ENCODE data around the gene LRRC8D.

Gene LRRC8D

DNA sequence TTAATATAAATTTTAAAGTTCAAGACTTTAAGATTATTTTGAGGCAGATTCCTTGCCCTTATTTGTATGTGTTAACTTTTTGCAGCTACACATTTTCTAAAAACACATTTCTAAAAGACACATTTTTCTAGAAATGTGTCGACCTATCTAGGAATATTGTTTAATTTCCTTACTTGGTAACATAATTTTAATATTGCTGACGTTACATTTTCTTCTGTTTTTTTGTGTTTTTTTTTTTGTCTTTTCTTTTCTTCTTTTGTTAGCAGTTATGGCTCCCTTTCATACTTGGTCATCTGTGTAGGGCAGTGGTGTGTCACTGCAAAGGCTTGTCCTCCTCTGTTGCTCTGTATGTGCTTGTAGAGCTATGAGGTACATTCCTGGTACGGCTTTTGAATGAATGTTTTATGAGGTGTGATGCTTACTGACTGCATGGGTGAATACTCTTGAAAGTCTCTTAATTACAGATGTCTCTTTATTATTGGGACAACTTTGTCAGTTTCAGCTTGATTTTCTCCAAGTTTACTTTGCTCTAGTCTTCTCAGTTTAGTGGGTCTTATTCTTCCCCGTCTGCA, 30.1 kb downstream of the LRRC8D start:
- TF ChIP-seq CTCF (IDR thresholded peaks at IDR 0.05; ENCODE audit: low read depth, low read length), result no peak
- no peak overlapping the region for H3K4me3 ChIP-seq (replicated peaks in 1 of 2; ENCODE audit: low read depth in 2 of 2, low read length in 2 of 2)
- no peak for DNase-seq (ENCODE audit: low read depth in 2 of 2)

DNA sequence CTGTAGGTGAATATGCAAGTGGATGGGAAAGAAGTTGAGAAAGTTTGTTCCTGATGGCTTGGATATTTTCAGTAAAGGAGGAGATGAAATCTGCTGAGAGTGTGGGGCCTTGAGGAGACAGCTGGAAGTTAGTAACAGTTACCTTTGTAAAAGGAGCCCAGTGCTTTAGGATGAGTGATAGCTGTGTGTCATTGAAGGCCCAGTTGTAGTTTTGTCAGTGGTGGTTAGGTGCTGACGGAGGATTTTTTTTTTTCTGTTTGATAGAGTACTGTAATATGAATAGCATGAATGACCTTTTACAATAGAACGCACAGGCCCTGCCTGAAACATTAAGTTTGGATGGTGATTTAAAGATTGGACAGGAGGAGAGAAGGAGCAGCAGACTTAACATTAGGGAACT, 33.3 kb downstream of the LRRC8D start:
- no peak for TF ChIP-seq CTCF (IDR thresholded peaks at IDR 0.05; ENCODE audit: low read depth, low read length)
- DNase-seq (ENCODE audit: low read depth in 2 of 2), result no peak
- no peak overlapping the region for H3K4me3 ChIP-seq (replicated peaks in 1 of 2; ENCODE audit: low read depth in 2 of 2, low read length in 2 of 2)

- H3K4me3 ChIP-seq (replicated peaks in 1 of 2; ENCODE audit: low read depth in 2 of 2, low read length in 2 of 2), result peak overlapping the region in 1 of 2 donors; percentile 6
- peak; percentile 64 to 84 for DNase-seq (ENCODE audit: low read depth in 2 of 2)
- TF ChIP-seq CTCF (IDR thresholded peaks at IDR 0.05; ENCODE audit: low read depth, low read length), result no peak
These were observed 34.7 kb downstream of the LRRC8D start for GRCh38 chr1:89855413-89856123.

DNA sequence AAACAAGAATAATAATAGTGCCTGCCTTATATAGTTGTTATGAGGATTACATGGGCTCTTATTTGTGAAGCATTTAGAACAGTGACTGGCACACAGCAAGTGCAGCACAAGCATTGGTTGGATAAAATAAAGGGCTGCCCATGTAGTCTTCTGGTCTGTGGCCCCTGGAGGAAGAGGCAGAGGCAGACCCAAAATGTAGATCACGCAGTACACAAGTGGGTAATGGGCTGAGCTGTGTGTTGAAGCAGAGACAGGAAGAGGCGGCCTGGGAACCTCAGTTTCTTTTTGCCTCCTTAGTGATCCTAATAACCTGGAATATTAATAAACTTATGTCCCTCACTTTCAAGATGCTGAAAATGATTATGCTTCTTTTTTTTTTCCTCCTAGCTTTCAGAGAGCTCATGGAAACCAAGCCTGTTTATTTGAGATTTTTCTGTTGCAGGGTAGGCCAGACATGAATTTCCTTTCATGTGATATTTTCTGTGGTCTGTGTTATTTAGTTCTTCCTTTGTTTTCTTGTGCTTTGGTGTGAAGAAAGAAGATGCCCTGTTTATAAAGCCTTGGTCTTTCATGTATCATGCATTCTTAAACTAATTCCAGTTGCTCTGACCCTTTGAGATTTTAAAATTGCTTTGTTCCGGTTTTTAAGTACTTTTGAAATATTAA, 42.5 kb downstream of the LRRC8D start:
- DNase-seq (ENCODE audit: low read depth in 2 of 2), result no peak
- TF ChIP-seq CTCF (IDR thresholded peaks at IDR 0.05; ENCODE audit: low read depth, low read length), result no peak
- no peak overlapping the region for H3K4me3 ChIP-seq (replicated peaks in 1 of 2; ENCODE audit: low read depth in 2 of 2, low read length in 2 of 2)

DNA sequence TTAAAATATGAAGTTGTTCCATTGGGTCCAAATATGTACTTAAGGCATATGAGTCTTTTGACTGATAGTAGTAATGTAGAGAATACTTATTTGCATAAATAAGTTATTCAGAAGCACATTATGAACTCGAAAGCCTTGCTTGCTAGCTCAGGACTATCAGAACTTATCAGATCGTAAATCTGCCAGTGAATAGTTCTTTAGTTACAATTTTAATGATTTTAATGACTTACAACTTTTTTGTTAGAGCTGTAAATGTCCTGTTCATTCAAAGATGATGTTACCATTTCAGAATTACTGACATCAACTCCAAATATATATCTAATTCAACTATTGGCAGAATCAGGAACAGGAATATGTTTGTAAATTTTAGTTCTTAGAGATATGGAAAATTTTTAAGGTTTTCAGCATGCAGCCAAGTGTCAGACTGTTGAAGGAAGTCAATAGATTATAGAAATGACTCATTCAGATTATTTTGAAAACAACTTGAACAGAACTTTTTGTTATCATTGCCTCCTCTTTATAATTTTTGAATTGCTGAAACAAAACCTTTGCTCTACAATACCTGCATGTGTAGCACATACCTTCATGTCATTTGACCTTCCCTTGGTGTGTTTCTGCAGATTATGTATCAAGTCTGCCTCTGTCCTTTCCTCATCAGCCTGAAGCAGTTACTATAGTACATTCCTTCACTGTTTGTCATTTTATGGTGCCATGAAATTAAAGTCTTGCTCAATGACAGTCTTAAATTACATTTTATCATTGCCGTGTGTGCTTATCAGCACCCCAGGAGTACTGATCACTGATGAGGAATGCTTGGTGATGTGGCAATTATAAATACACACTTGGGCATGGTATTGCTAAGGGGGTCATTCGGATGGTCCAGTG, 44.9 kb downstream of the LRRC8D start:
- DNase-seq (ENCODE audit: low read depth in 2 of 2), result peak; percentile 69 to 75
- no peak for TF ChIP-seq CTCF (IDR thresholded peaks at IDR 0.05; ENCODE audit: low read depth, low read length)

DNA sequence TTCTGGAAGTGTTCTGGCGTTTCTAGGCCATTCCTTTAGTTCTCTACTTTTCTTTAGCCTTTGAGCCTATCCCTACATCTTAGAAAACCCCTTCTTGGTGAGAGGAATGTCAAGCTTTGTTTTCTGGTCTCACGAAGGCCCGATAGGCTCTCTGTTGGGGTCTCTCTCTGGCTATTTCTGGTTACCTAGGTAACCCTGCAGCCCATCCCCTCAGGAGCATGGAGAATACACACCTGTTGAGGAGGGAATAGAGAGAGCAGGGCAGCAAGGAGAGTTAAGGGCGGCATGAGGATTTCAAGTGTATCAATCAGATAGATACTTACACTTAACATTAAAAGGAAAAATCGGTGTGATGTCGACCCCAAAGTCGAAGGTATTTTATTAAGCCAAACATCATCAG, 45.7 kb downstream of the LRRC8D start:
- H3K4me3 ChIP-seq (replicated peaks in 1 of 2; ENCODE audit: low read depth in 2 of 2, low read length in 2 of 2), result no peak overlapping the region
- DNase-seq (ENCODE audit: low read depth in 2 of 2), result no peak
- no peak for TF ChIP-seq CTCF (IDR thresholded peaks at IDR 0.05; ENCODE audit: low read depth, low read length)

More for the DNA sequence above, 44.9 kb downstream of the LRRC8D start:
- no peak overlapping the region for H3K4me3 ChIP-seq (replicated peaks in 1 of 2; ENCODE audit: low read depth in 2 of 2, low read length in 2 of 2)

All from cardiac fibroblast (primary cell).